Adrenal gland (tissue), 12 donors: ENCODE data around the gene BCAS2. TPM values are rescaled to one million over a fixed set of nuclear protein-coding genes. Genes with fewer than 3 reads are reported as not detected.

Experiments used
- DNase-seq, 7 donors: peaks; one replicate each; pipeline ENCODE4 v3.0.0-alpha.2; 2019 to 2020
- H3K27ac ChIP-seq, 5 donors: fragments of 200-600 bp; sonication (generic) in 4 of 5; 1 replicate in 3 of 5; 2 replicates in 2 of 5; pipeline versions ENCODE4 v1.5.1 to v1.8.0; 2016 to 2020; ENCODE audit warnings: mild to moderate bottlenecking in 1 of 5
- H3K27me3 ChIP-seq: fragments of 200-600 bp; 2 replicates; pipeline ENCODE4 v1.8.0; 2021
- H3K36me3 ChIP-seq, 2 donors: fragments of 200-600 bp; replicated peaks in 1 of 2; 1 replicate in 1 of 2; 2 replicates in 1 of 2; pipeline versions ENCODE4 v1.5.1 to v1.8.0; 2018 to 2022
- H3K4me1 ChIP-seq, 2 donors: fragments of 200-600 bp; replicated peaks in 1 of 2; 1 replicate in 1 of 2; 2 replicates in 1 of 2; pipeline versions ENCODE4 v1.5.1 to v1.8.0; 2018 to 2021
- H3K4me3 ChIP-seq, 4 donors: fragments of 200-600 bp; sonication (generic) in 3 of 4; one replicate each; pipeline ENCODE4 v1.5.1; 2016 to 2018
- H3K9me3 ChIP-seq, 3 donors: fragments of 200-600 bp; sonication (generic) in 1 of 3; replicated peaks in 1 of 3; 1 replicate in 2 of 3; 2 replicates in 1 of 3; pipeline versions ENCODE4 v1.5.1 to v1.8.0; 2016 to 2021
- POLR2A ChIP-seq, 2 donors: fragments of 450-650 bp; IDR thresholded peaks; one replicate each; pipeline ENCODE4 v1.6.1; 2017; ENCODE audit warnings: antibody characterized with exemption in 2 of 2, mild to moderate bottlenecking in 2 of 2, moderate library complexity in 1 of 2
- WGBS, 4 donors: extraction: QIAGEN DNeasy Blood & Tissue Kit in 2 of 4; methylation state at CpG; one replicate each; pipeline versions ENCODE4 v1.1.5 to v1.1.7; 2013 to 2017; 5-methylcytosine and 5-hydroxymethylcytosine counted together
- intact Hi-C, 2 donors: fragments of 100-400 bp; cut with DNase I; formaldehyde crosslinking; loops; one replicate each; pipeline versions ENCODE4 v1.14.1 to v1.15.0; 2022 to 2023
- polyA plus RNA-seq, 3 donors: library from polyadenylated mRNA; stranded (reverse); fragments of 200-250 nt in 2 of 3; fragments of 350-450 nt in 1 of 3; fragmentation: Illumina TruSeq in 1 of 3; extraction: RNeasy Lipid Tissue Mini Kit (QIAGEN cat#74804) in 1 of 3; gene quantifications; one replicate each; pipeline ENCODE4 v1.2.3, GENCODE V29; 2013 to 2014
- total RNA-seq, 9 donors: library from RNA; depleted of rRNA in 4 of 9; stranded (reverse); fragments of >200 nt in 4 of 9; fragments of 120-200 nt in 1 of 9; fragmentation: NEBNext Ultra II Directional in 1 of 9; extraction: Animal tissue kit (Norgen Biotek cat#: 25700) in 1 of 9; gene quantifications; one replicate each; pipeline versions ENCODE4 v1.1.0 to v1.2.4, GENCODE V29; 2013 to 2023
- TF ChIP-seq, protein P1 (sequence below), 6 experiments: fragments of 450-650 bp in 4 of 6; fragments of 200-600 bp in 2 of 6; sonication (generic) in 1 of 6; IDR thresholded peaks; 1 replicate in 5 of 6; 2 replicates in 1 of 6; pipeline versions ENCODE4 v1.5.1 to v1.8.0; 2016 to 2021; ENCODE audit warnings: antibody characterized with exemption in 6 of 6, mild to moderate bottlenecking in 2 of 6, moderate library complexity in 1 of 6
- donor health status: healthy with polysubstance abuse.
- donor health status: Bipolar disorder and iron deficiency.
- donor health status: DM: yes; HTN: yes; CAD: no.
- donor health status: DM: no; HTN: no; CAD: no.
- donor health status: DM: no; HTN: no; CAD: no.
- donor health status: DM: yes; HTN: yes; CAD: no.

The BCAS2 gene
- total and polyA plus RNA-seq, 12 donors: 15.5 to 83.5 (median 34.2) TPM

DNA sequence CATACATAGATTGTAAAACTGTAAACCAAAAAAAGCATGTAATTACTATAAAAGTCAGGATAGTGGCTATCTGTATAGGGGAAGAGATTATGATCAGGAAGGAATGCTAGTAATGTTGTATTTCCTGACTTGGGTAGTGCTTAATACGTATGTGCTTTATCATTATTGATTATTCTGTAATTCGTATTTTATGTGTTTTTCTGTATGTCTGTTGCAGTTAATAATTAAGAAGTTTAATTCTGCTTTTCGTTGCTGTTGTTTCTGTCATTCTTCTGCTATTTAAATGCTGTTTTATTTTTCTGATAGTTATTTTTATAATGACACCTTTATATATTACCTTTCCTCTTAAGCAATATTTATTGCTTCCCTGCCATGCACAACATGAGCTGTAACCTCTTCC is 41.1 kb downstream of the BCAS2 start:
- Histone ChIP-seq H3K4me1 (no peaks in the 10 kb centered on the region), H3K9me3 (no peaks in the 10 kb centered on the region), H3K27me3 (no peaks in the 10 kb centered on the region), H3K36me3 (no peaks in the 10 kb centered on the region), H3K27ac (no peak overlapping the region), H3K4me3 (no peak overlapping the region)
- WGBS, 4 donors: 45 to 54% (median 50%) methylated on average over 3 of the region's 3 CpGs
- intact Hi-C loops: no loop called here
- TF ChIP-seq, protein P1, sequence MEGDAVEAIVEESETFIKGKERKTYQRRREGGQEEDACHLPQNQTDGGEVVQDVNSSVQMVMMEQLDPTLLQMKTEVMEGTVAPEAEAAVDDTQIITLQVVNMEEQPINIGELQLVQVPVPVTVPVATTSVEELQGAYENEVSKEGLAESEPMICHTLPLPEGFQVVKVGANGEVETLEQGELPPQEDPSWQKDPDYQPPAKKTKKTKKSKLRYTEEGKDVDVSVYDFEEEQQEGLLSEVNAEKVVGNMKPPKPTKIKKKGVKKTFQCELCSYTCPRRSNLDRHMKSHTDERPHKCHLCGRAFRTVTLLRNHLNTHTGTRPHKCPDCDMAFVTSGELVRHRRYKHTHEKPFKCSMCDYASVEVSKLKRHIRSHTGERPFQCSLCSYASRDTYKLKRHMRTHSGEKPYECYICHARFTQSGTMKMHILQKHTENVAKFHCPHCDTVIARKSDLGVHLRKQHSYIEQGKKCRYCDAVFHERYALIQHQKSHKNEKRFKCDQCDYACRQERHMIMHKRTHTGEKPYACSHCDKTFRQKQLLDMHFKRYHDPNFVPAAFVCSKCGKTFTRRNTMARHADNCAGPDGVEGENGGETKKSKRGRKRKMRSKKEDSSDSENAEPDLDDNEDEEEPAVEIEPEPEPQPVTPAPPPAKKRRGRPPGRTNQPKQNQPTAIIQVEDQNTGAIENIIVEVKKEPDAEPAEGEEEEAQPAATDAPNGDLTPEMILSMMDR (IDR thresholded peaks at IDR 0.05): no peak
- TF ChIP-seq POLR2A (IDR thresholded peaks at IDR 0.05): no peak
- DNase-seq: no peak

DNA sequence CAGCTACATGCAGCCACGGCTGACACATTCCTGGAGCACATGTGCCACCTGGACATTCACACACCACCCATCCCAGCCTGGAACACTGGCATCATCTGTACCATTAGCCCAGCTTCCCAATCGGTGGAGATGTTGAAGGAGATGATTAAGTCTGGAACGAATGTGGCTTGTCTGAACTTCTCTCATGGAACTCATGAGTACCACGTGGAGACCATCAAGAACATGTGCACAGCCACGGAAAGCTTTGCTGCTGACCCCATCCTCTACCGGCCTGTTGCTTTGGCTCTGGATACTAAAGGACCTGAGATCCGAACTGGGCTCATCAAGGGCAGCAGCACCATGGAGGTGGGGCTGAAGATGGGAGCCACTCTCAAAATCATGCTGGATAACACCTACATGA is 45.4 kb downstream of the BCAS2 start:
- no peaks in the 10 kb centered on the region for H3K4me1 ChIP-seq
- no peak overlapping the region for H3K27ac ChIP-seq
- DNase-seq: no peak
- H3K27me3 ChIP-seq: no peaks in the 10 kb centered on the region
- TF ChIP-seq POLR2A (IDR thresholded peaks at IDR 0.05): no peak
- TF ChIP-seq, protein P1 (IDR thresholded peaks at IDR 0.05): no peak
- no peaks in the 10 kb centered on the region for H3K9me3 ChIP-seq
- no peak overlapping the region for H3K4me3 ChIP-seq
- intact Hi-C loops: no loop called here
- H3K36me3 ChIP-seq: no peaks in the 10 kb centered on the region
- WGBS, 4 donors: 75 to 87% (median 83%) methylated on average over 7 of the region's 7 CpGs

DNA sequence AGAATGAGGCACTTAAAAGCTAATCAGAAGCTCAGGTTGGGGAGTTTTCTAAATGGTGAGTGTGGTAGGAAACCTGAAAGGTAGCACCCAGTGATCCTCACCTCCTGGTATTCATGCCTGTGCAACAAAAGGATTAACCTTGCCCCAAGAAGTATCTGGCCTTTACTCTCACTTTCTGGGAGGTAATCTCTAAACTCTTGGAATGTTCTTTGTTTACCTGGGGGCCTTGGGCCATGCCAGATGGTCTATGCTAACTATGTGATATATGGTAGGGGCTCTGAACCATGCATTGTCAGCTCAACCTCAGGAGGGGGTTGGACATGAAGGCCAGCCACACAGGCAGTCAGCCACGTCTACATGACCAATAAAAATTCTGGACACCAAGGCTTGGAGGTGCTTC is 46.0 kb downstream of the BCAS2 start:
- Histone ChIP-seq H3K4me3 (no peak overlapping the region), H3K9me3 (no peaks in the 10 kb centered on the region), H3K4me1 (no peaks in the 10 kb centered on the region), H3K27ac (no peak overlapping the region), H3K27me3 (no peaks in the 10 kb centered on the region), H3K36me3 (no peaks in the 10 kb centered on the region)
- 41 to 83% (median 48%) methylated on average over 1 of the region's 1 CpG; no CpG with 5 or more reads in 1 of the 4 donors for WGBS, 4 donors
- TF ChIP-seq, protein P1 (IDR thresholded peaks at IDR 0.05): no peak
- no peak for TF ChIP-seq POLR2A (IDR thresholded peaks at IDR 0.05)
- DNase-seq: no peak
- intact Hi-C loops: no loop called here

DNA sequence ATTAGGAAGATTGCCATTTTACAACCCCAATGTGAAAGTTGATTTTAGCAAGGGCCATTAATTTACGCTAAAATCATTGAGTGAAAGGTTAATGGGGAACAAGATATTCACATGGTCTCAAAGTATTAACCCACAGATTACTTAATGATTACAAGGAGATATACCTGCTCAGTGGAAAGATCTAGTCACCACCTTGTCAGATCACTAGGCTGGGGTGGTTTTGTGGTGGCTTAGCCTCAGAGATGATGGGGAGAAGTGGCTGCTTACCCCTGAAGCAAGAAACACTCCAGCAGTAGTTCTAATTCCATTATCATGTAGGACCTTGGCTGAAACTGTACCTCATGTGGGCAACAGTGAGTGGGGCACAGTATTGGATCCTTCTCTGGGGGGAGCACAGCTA is 50.3 kb downstream of the BCAS2 start:
- intact Hi-C loops: no loop called here
- no peaks in the 10 kb centered on the region for H3K9me3 ChIP-seq
- no peaks in the 10 kb centered on the region for H3K27me3 ChIP-seq
- DNase-seq: no peak
- no peak for TF ChIP-seq POLR2A (IDR thresholded peaks at IDR 0.05)
- TF ChIP-seq, protein P1 (IDR thresholded peaks at IDR 0.05): no peak
- H3K27ac ChIP-seq: no peak overlapping the region
- 0 to 54% (median 52%) methylated on average over 1 of the region's 1 CpG for WGBS, 4 donors
- no peaks in the 10 kb centered on the region for H3K4me1 ChIP-seq
- H3K36me3 ChIP-seq: no peaks in the 10 kb centered on the region
- H3K4me3 ChIP-seq: no peak overlapping the region
